Right lung (tissue), 5 donors: Measurements from ENCODE around the gene OPN1SW. TPM values are rescaled to one million over a fixed set of nuclear protein-coding genes. Genes with fewer than 3 reads are reported as not detected.
A peak's percentile ranks its signal among the peaks of the same experiment; 100 is the strongest.

Experiments used
- DNase-seq, 2 donors: peaks; one replicate each; pipeline ENCODE4 v3.0.0-alpha.2; 2013
- polyA plus RNA-seq, 5 donors: library from polyadenylated mRNA; unstranded; fragments of 120-200 nt; gene quantifications; one replicate each; pipeline versions ENCODE4 v1.2.1 to v1.2.3, GENCODE V29; 2013; ENCODE audit warnings: inconsistent platforms in 1 of 5, low replicate concordance in 1 of 5; ENCODE audit not compliant: insufficient read length in 5 of 5, insufficient read depth in 1 of 5

The OPN1SW gene
- polyA plus RNA-seq, 5 donors = 1.2 to 1.5 (median 1.3) TPM

GRCh38 chr7:128793181-128793547 lies 17.6 kb upstream of the OPN1SW start:
- no peak for DNase-seq

GRCh38 chr7:128792471-128793180 lies 17.0 kb upstream of the OPN1SW start:
- DNase-seq = no peak

- DNase-seq = no peak
Measured at GRCh38 chr7:128791972-128792327, 16.4 kb upstream of the OPN1SW start.

- DNase-seq = no peak
Measured at GRCh38 chr7:128791121-128791971, 15.8 kb upstream of the OPN1SW start, which contains the start of gene CCDC136. TSS of gene CCDC136 (plus strand) at chr7:128791968. CDS start at chr7:128792412, 444 bp downstream.

- DNase-seq = no peak
Measured at GRCh38 chr7:128790315-128791041, 14.9 kb upstream of the OPN1SW start.

- DNase-seq = no peak
Measured at GRCh38 chr7:128788446-128789412, 13.1 kb upstream of the OPN1SW start.

- DNase-seq = no peak
Measured at GRCh38 chr7:128785738-128786137, 10.1 kb upstream of the OPN1SW start.

GRCh38 chr7:128783143-128783861 lies 7.7 kb upstream of the OPN1SW start:
- peak; percentile 64 to 83 for DNase-seq

- no peak for DNase-seq
Measured at GRCh38 chr7:128781851-128782250, 6.3 kb upstream of the OPN1SW start.

- no peak for DNase-seq
Measured at GRCh38 chr7:128781126-128781525, 5.5 kb upstream of the OPN1SW start.

GRCh38 chr7:128778946-128779345 lies 3.4 kb upstream of the OPN1SW start:
- no peak for DNase-seq

- no peak for DNase-seq
Measured at GRCh38 chr7:128777156-128778123, 1.8 kb upstream of the OPN1SW start.

GRCh38 chr7:128774921-128775320 lies 673 bp downstream of the OPN1SW start:
- no peak for DNase-seq

- no peak for DNase-seq
Measured at GRCh38 chr7:128774029-128774689, 1.4 kb downstream of the OPN1SW start.

GRCh38 chr7:128773604-128774003 lies 2.0 kb downstream of the OPN1SW start:
- no peak for DNase-seq

GRCh38 chr7:128770233-128770632 lies 5.4 kb downstream of the OPN1SW start:
- DNase-seq = no peak

- no peak for DNase-seq
Measured at GRCh38 chr7:128767475-128768110, 8.0 kb downstream of the OPN1SW start.

- DNase-seq = no peak
Measured at GRCh38 chr7:128763541-128763940, 12.1 kb downstream of the OPN1SW start.
